Measurements from ENCODE around the gene SVIP.

DNA sequence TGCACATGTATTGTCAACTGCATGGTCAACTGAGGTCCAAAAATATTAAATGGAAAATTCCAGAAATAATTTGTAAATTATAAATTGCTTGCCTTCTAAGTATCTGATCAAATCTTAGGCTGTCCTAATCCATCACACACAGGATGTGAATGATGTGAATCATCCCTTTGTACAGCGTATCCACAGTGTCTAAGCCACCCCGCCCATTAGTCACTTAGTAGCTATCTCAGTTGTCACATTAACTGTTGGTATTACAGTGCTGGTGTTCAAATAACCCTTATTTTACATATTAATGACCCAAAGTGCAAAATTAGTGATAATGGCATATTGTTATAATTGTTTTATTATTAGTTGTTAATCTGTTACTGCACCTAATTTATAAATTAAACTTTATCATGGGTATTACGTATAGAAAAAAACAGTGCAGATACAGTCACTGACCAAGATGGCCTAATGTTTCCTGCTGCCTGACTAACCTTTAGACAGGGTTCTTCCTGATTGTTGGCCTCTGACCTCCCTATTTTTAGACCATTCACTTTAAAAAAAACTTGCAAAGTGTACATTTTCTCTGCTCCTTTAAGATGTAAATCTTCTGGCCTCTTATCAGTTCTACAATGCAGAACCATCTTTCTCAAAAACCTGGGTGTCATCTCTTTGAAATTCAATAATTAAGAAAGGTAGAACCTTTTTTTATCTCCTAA lies 2.9 kb upstream of the SVIP start:
- TF ChIP-seq, protein P1, sequence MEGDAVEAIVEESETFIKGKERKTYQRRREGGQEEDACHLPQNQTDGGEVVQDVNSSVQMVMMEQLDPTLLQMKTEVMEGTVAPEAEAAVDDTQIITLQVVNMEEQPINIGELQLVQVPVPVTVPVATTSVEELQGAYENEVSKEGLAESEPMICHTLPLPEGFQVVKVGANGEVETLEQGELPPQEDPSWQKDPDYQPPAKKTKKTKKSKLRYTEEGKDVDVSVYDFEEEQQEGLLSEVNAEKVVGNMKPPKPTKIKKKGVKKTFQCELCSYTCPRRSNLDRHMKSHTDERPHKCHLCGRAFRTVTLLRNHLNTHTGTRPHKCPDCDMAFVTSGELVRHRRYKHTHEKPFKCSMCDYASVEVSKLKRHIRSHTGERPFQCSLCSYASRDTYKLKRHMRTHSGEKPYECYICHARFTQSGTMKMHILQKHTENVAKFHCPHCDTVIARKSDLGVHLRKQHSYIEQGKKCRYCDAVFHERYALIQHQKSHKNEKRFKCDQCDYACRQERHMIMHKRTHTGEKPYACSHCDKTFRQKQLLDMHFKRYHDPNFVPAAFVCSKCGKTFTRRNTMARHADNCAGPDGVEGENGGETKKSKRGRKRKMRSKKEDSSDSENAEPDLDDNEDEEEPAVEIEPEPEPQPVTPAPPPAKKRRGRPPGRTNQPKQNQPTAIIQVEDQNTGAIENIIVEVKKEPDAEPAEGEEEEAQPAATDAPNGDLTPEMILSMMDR (IDR thresholded peaks at IDR 0.05), result no peak
- no peak; the same call in 1 of the 2 replicates for TF ChIP-seq FOSL2 (IDR thresholded peaks at IDR 0.05; ENCODE audit: borderline replicate concordance, low read depth)
- no peak for TF ChIP-seq MXI1 (IDR thresholded peaks at IDR 0.05; ENCODE audit: low read depth, low read length)
- no peak for TF ChIP-seq RFX5 (IDR thresholded peaks at IDR 0.05; ENCODE audit: low read length)
- TF ChIP-seq CHD2 (IDR thresholded peaks at IDR 0.05; ENCODE audit: low read length, partially characterized antibody), result no peak

All from SK-N-SH (cell line).